GM21367 (cell line): ENCODE results near the gene MYDGF.
A peak's percentile ranks its signal among the peaks of the same experiment; 100 is the strongest.
"Not testable (repeated sequence)": the region's sequence is repeated elsewhere in the genome, so short reads cannot be mapped to it uniquely, and the experiment has no call there.

Experiments
- ATAC-seq: cut with Tn5 transposase; IDR thresholded peaks from one replicate; pipeline ENCODE4 v1.9.1; 2021; ENCODE audit not compliant: unreplicated experiment

Gene MYDGF

GRCh38 chr19:4669723-4670480 lies at the start of gene MYDGF:
MYDGF (minus strand) TSS chr19:4670342; CDS start chr19:4670334, 8 bp downstream.
- peak; percentile 89 for ATAC-seq

- ATAC-seq: no peak
Measured at GRCh38 chr19:4719499-4719866, 49.3 kb upstream of the MYDGF start.

GRCh38 chr19:4717966-4718701 lies 48.0 kb upstream of the MYDGF start:
- ATAC-seq: no peak

GRCh38 chr19:4717191-4717965 lies 47.2 kb upstream of the MYDGF start:
- ATAC-seq: no peak

- no peak for ATAC-seq
Measured at GRCh38 chr19:4715529-4716221, 45.5 kb upstream of the MYDGF start.

GRCh38 chr19:4715178-4715528 lies 45.0 kb upstream of the MYDGF start:
- ATAC-seq: not testable (repeated sequence)

- no peak for ATAC-seq
Measured at GRCh38 chr19:4714016-4714415, 43.9 kb upstream of the MYDGF start.

GRCh38 chr19:4713384-4713951 lies 43.3 kb upstream of the MYDGF start:
- no peak for ATAC-seq

GRCh38 chr19:4712771-4713170 lies 42.6 kb upstream of the MYDGF start:
- no peak for ATAC-seq

GRCh38 chr19:4711211-4711610 lies 41.1 kb upstream of the MYDGF start:
- no peak for ATAC-seq

GRCh38 chr19:4710281-4710600 lies 40.1 kb upstream of the MYDGF start:
- no peak for ATAC-seq

- no peak for ATAC-seq
Measured at GRCh38 chr19:4709440-4710280, 39.5 kb upstream of the MYDGF start.

- ATAC-seq: no peak
Measured at GRCh38 chr19:4707956-4708650, 38.0 kb upstream of the MYDGF start.

GRCh38 chr19:4707322-4707721 lies 37.2 kb upstream of the MYDGF start:
- no peak for ATAC-seq

GRCh38 chr19:4705413-4706131 lies 35.4 kb upstream of the MYDGF start:
- ATAC-seq: no peak

GRCh38 chr19:4704317-4704673 lies 34.2 kb upstream of the MYDGF start:
- no peak for ATAC-seq

GRCh38 chr19:4703671-4704316 lies 33.7 kb upstream of the MYDGF start:
- ATAC-seq: no peak

GRCh38 chr19:4702764-4703163 lies 32.6 kb upstream of the MYDGF start:
- ATAC-seq: no peak
